Measurements from ENCODE around the gene MRPL49.
"Not testable (repeated sequence)": the region's sequence is repeated elsewhere in the genome, so short reads cannot be mapped to it uniquely, and the experiment has no call there.

The MRPL49 gene

DNA sequence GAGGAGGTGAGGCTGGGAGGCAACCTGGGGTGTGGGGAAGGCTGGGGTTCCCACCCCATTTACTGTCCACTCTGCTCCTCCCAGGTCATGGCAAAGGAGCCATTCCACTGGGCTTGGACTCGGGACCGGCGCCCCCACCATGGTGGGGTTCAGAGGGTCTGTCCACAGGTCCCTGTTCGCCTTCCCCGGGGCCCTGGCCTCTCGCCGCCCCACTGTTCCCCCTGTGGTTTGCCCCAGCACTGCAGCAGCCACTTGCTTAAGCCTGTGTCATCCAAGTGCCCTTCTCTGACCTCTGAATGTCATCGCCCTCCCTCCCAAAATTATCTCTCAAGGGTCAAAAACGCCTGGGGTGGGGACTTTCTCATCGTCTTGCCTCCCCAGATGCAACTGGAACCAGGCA lies 50.5 kb downstream of the MRPL49 start:
- no peak for DNase-seq

DNA sequence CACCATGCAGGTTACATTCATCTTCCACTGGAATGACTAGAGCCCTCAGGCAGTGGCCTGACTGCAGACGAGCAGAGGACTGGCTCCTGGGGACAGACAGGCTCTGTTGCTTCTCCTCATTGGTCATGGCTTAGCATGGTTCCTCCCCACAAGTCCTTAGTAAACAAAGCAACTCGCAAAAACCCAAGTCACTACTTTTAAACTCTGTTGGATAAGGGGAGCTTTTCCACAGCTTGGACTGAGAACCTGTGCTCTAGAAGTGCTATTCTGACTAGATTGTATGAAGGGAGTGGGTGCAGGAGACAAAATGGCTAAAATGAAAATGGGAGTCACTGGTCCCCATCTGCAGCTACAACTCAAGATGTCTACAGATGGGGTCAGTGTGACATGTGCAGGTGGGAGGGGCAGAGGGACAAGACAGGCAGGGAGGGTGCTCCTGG lies 52.5 kb downstream of the MRPL49 start:
- not testable (repeated sequence) for DNase-seq
